ENCODE measurements around the gene LRPAP1.

LRPAP1 gene

GRCh38 chr4:3494462-3494871, 37.8 kb downstream of the LRPAP1 start:
- Histone ChIP-seq H4K8ac (ENCODE audit: low read depth, low read length) (no peak overlapping the region), H3K4ac (ENCODE audit: low read depth, low read length) (no peak overlapping the region), H2BK5ac (ENCODE audit: low read length) (no peak overlapping the region), H3K27ac (ENCODE audit: low read depth, low read length) (no peak overlapping the region), H3K4me3 (ENCODE audit: low read length) (no peak overlapping the region), H2BK15ac (replicated peaks; ENCODE audit: low read depth) (no peak overlapping the region), H3K23ac (ENCODE audit: low read length) (no peak overlapping the region), H4K5ac (ENCODE audit: low read length) (no peak overlapping the region), H2AK5ac (ENCODE audit: low read length) (no peak overlapping the region), H3K79me2 (ENCODE audit: control insufficient read depth, insufficient read depth, low read length) (no peaks in the 10 kb centered on the region), H2BK120ac (ENCODE audit: low read depth, low read length) (no peak overlapping the region), H3K27me3 (ENCODE audit: insufficient read depth, low read length, poor library complexity) (no peaks in the 10 kb centered on the region), H3K4me2 (ENCODE audit: low read length) (no peak overlapping the region), H3K56ac (ENCODE audit: low read length) (no peak overlapping the region), H3K9ac (ENCODE audit: low read length) (no peak overlapping the region), H3K18ac (ENCODE audit: low read length) (no peak overlapping the region), H3K36me3 (ENCODE audit: control insufficient read depth, insufficient read depth, low read length) (no peaks in the 10 kb centered on the region), H3K79me1 (ENCODE audit: low read length) (no peaks in the 10 kb centered on the region), H3K4me1 (ENCODE audit: control insufficient read depth, low read depth, low read length) (no peaks in the 10 kb centered on the region)
- DNase-seq: no peak
- WGBS (ENCODE audit: extremely low coverage, insufficient coverage, low lambda C conversion rate): no CpG with 5 or more reads among the region's 15 CpGs

DNA sequence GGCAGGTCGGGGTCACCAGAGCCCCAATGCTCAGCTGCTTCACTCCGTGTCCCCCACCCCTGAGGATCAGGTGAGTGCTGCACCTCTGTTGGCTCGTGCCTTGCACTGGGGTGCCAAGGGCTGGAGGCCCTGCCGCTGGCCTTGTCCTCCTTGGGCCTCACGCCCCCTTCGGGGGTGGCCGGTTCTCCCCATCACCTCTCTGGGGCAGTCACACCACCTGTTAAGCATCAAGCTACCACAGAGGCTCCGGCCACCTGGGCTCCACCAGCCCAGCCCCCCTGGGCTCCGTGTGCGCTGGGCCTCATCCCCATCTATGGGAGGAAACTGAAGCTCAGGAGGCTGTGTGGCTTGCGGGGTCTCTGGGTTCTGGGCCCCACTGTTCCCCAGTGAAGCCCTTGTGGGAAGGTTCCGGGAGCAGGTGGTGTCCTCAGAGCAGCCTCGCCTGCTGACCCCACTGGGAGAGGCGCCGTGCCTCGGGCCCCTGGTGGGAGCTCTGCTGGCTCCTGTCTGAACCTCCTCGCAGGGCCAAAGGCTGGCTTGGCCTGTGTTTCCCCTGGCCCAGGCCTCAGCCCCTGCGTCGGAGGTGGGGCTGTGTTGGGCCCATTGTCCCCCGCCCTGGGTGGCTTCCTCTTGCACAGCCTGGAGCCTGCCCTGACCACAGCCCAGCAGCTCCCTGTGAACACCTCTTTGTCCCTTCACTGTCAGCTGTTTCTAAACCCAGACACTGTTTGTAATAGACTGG, 38.3 kb downstream of the LRPAP1 start:
- H3K27ac ChIP-seq (ENCODE audit: low read depth, low read length): no peak overlapping the region
- no peak overlapping the region for H2BK5ac ChIP-seq (ENCODE audit: low read length)
- H3K56ac ChIP-seq (ENCODE audit: low read length): no peak overlapping the region
- H3K79me1 ChIP-seq (ENCODE audit: low read length): no peaks in the 10 kb centered on the region
- no peaks in the 10 kb centered on the region for H3K27me3 ChIP-seq (ENCODE audit: insufficient read depth, low read length, poor library complexity)
- H2BK15ac ChIP-seq (replicated peaks; ENCODE audit: low read depth): no peak overlapping the region
- no peak overlapping the region for H4K5ac ChIP-seq (ENCODE audit: low read length)
- no peak overlapping the region for H3K4me3 ChIP-seq (ENCODE audit: low read length)
- no peak overlapping the region for H2BK120ac ChIP-seq (ENCODE audit: low read depth, low read length)
- no peaks in the 10 kb centered on the region for H3K36me3 ChIP-seq (ENCODE audit: control insufficient read depth, insufficient read depth, low read length)
- no peaks in the 10 kb centered on the region for H3K79me2 ChIP-seq (ENCODE audit: control insufficient read depth, insufficient read depth, low read length)
- no peak overlapping the region for H3K9ac ChIP-seq (ENCODE audit: low read length)
- no peak overlapping the region for H2AK5ac ChIP-seq (ENCODE audit: low read length)
- H3K4ac ChIP-seq (ENCODE audit: low read depth, low read length): no peak overlapping the region
- WGBS (ENCODE audit: extremely low coverage, insufficient coverage, low lambda C conversion rate): no CpG with 5 or more reads among the region's 20 CpGs
- H4K8ac ChIP-seq (ENCODE audit: low read depth, low read length): no peak overlapping the region
- H3K18ac ChIP-seq (ENCODE audit: low read length): no peak overlapping the region
- DNase-seq: peak; percentile 22
- no peak overlapping the region for H3K4me2 ChIP-seq (ENCODE audit: low read length)
- no peak overlapping the region for H3K23ac ChIP-seq (ENCODE audit: low read length)
- no peaks in the 10 kb centered on the region for H3K4me1 ChIP-seq (ENCODE audit: control insufficient read depth, low read depth, low read length)

DNA sequence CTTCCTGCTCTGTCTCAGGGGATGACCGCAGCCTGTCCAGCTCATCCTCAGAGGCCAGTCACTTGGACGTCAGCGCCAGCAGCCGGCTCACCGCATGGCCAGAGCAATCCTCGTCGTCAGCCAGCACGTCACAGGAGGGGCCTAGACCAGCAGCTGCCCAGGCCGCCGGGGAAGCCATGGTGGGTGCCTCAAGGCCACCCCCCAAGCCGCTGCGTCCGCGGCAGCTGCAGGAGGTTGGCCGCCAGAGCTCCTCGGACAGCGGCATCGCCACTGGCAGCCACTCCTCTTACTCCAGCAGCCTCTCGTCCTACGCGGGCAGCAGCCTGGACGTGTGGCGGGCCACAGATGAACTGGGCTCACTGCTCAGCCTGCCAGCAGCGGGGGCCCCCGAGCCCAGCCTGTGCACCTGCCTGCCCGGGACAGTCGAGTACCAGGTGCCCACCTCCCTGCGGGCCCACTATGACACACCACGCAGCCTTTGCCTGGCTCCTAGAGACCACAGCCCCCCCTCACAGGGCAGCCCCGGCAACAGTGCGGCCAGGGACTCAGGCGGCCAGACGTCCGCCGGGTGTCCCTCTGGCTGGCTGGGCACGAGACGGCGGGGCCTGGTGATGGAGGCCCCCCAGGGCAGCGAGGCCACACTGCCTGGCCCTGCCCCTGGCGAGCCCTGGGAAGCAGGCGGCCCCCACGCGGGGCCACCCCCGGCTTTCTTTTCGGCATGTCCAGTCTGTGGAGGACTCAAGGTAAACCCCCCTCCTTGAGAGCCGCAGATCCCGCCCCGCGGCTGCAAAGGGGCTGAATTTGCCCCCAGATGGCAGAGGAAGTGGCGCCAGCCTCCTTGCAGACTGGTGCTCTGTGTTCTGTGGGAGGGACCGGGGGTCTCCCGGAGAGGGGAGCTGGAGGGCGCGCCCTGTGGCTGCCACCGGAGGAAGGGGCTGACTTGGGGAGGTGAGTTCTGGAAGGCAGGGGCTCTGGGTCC, 39.2 kb downstream of the LRPAP1 start:
- Histone ChIP-seq H2BK5ac (ENCODE audit: low read length) (no peak overlapping the region), H4K8ac (ENCODE audit: low read depth, low read length) (no peak overlapping the region), H2AK5ac (ENCODE audit: low read length) (no peak overlapping the region), H3K56ac (ENCODE audit: low read length) (no peak overlapping the region), H2BK15ac (replicated peaks; ENCODE audit: low read depth) (no peak overlapping the region), H3K27me3 (ENCODE audit: insufficient read depth, low read length, poor library complexity) (no peaks in the 10 kb centered on the region), H3K27ac (ENCODE audit: low read depth, low read length) (no peak overlapping the region), H3K18ac (ENCODE audit: low read length) (no peak overlapping the region), H3K4me3 (ENCODE audit: low read length) (no peak overlapping the region), H3K4me1 (ENCODE audit: control insufficient read depth, low read depth, low read length) (no peaks in the 10 kb centered on the region), H3K79me2 (ENCODE audit: control insufficient read depth, insufficient read depth, low read length) (no peaks in the 10 kb centered on the region), H3K4ac (ENCODE audit: low read depth, low read length) (no peak overlapping the region), H3K9ac (ENCODE audit: low read length) (no peak overlapping the region), H2BK120ac (ENCODE audit: low read depth, low read length) (no peak overlapping the region), H3K4me2 (ENCODE audit: low read length) (no peak overlapping the region), H4K5ac (ENCODE audit: low read length) (no peak overlapping the region), H3K79me1 (ENCODE audit: low read length) (no peaks in the 10 kb centered on the region), H3K23ac (ENCODE audit: low read length) (no peak overlapping the region), H3K36me3 (ENCODE audit: control insufficient read depth, insufficient read depth, low read length) (no peaks in the 10 kb centered on the region)
- no CpG with 5 or more reads among the region's 55 CpGs for WGBS (ENCODE audit: extremely low coverage, insufficient coverage, low lambda C conversion rate)
- no peak for DNase-seq

- no peaks in the 10 kb centered on the region for H3K79me1 ChIP-seq (ENCODE audit: low read length)
- H3K27me3 ChIP-seq (ENCODE audit: insufficient read depth, low read length, poor library complexity): no peaks in the 10 kb centered on the region
- no peak overlapping the region for H3K18ac ChIP-seq (ENCODE audit: low read length)
- H2AK5ac ChIP-seq (ENCODE audit: low read length): no peak overlapping the region
- no peak overlapping the region for H2BK15ac ChIP-seq (replicated peaks; ENCODE audit: low read depth)
- H3K27ac ChIP-seq (ENCODE audit: low read depth, low read length): no peak overlapping the region
- no peak overlapping the region for H2BK120ac ChIP-seq (ENCODE audit: low read depth, low read length)
- no peak overlapping the region for H3K23ac ChIP-seq (ENCODE audit: low read length)
- no peak overlapping the region for H3K9ac ChIP-seq (ENCODE audit: low read length)
- no peak overlapping the region for H4K8ac ChIP-seq (ENCODE audit: low read depth, low read length)
- H3K4ac ChIP-seq (ENCODE audit: low read depth, low read length): no peak overlapping the region
- WGBS (ENCODE audit: extremely low coverage, insufficient coverage, low lambda C conversion rate): no CpG with 5 or more reads among the region's 17 CpGs
- no peaks in the 10 kb centered on the region for H3K79me2 ChIP-seq (ENCODE audit: control insufficient read depth, insufficient read depth, low read length)
- DNase-seq: peak; percentile 56
- H3K4me1 ChIP-seq (ENCODE audit: control insufficient read depth, low read depth, low read length): no peaks in the 10 kb centered on the region
- H3K56ac ChIP-seq (ENCODE audit: low read length): no peak overlapping the region
- H3K4me3 ChIP-seq (ENCODE audit: low read length): no peak overlapping the region
- no peak overlapping the region for H2BK5ac ChIP-seq (ENCODE audit: low read length)
- H3K4me2 ChIP-seq (ENCODE audit: low read length): no peak overlapping the region
- H4K5ac ChIP-seq (ENCODE audit: low read length): no peak overlapping the region
- H3K36me3 ChIP-seq (ENCODE audit: control insufficient read depth, insufficient read depth, low read length): no peaks in the 10 kb centered on the region
Measured at GRCh38 chr4:3491681-3492405, 40.4 kb downstream of the LRPAP1 start.

GRCh38 chr4:3489451-3489962, 42.7 kb downstream of the LRPAP1 start:
- H2AK5ac ChIP-seq (ENCODE audit: low read length): no peak overlapping the region
- no peaks in the 10 kb centered on the region for H3K79me2 ChIP-seq (ENCODE audit: control insufficient read depth, insufficient read depth, low read length)
- DNase-seq: peak; percentile 38
- H3K9ac ChIP-seq (ENCODE audit: low read length): no peak overlapping the region
- H3K36me3 ChIP-seq (ENCODE audit: control insufficient read depth, insufficient read depth, low read length): no peaks in the 10 kb centered on the region
- no peak overlapping the region for H3K4me3 ChIP-seq (ENCODE audit: low read length)
- H2BK120ac ChIP-seq (ENCODE audit: low read depth, low read length): no peak overlapping the region
- no peak overlapping the region for H3K4me2 ChIP-seq (ENCODE audit: low read length)
- H3K79me1 ChIP-seq (ENCODE audit: low read length): no peaks in the 10 kb centered on the region
- no peak overlapping the region for H3K23ac ChIP-seq (ENCODE audit: low read length)
- H4K5ac ChIP-seq (ENCODE audit: low read length): no peak overlapping the region
- no peak overlapping the region for H4K8ac ChIP-seq (ENCODE audit: low read depth, low read length)
- H3K18ac ChIP-seq (ENCODE audit: low read length): no peak overlapping the region
- no peaks in the 10 kb centered on the region for H3K27me3 ChIP-seq (ENCODE audit: insufficient read depth, low read length, poor library complexity)
- H3K27ac ChIP-seq (ENCODE audit: low read depth, low read length): no peak overlapping the region
- no peak overlapping the region for H3K56ac ChIP-seq (ENCODE audit: low read length)
- no peak overlapping the region for H2BK15ac ChIP-seq (replicated peaks; ENCODE audit: low read depth)
- WGBS (ENCODE audit: extremely low coverage, insufficient coverage, low lambda C conversion rate): 100% methylated on average over 3 of the region's 20 CpGs
- no peak overlapping the region for H3K4ac ChIP-seq (ENCODE audit: low read depth, low read length)
- H3K4me1 ChIP-seq (ENCODE audit: control insufficient read depth, low read depth, low read length): no peaks in the 10 kb centered on the region
- no peak overlapping the region for H2BK5ac ChIP-seq (ENCODE audit: low read length)
